ENCODE measurements around the gene TTLL10. TPM values are rescaled to one million over a fixed set of nuclear protein-coding genes. Genes with fewer than 3 reads are reported as not detected.

Gene TTLL10
- total RNA-seq, 2 experiments from 2014 or later = not detected

DNA sequence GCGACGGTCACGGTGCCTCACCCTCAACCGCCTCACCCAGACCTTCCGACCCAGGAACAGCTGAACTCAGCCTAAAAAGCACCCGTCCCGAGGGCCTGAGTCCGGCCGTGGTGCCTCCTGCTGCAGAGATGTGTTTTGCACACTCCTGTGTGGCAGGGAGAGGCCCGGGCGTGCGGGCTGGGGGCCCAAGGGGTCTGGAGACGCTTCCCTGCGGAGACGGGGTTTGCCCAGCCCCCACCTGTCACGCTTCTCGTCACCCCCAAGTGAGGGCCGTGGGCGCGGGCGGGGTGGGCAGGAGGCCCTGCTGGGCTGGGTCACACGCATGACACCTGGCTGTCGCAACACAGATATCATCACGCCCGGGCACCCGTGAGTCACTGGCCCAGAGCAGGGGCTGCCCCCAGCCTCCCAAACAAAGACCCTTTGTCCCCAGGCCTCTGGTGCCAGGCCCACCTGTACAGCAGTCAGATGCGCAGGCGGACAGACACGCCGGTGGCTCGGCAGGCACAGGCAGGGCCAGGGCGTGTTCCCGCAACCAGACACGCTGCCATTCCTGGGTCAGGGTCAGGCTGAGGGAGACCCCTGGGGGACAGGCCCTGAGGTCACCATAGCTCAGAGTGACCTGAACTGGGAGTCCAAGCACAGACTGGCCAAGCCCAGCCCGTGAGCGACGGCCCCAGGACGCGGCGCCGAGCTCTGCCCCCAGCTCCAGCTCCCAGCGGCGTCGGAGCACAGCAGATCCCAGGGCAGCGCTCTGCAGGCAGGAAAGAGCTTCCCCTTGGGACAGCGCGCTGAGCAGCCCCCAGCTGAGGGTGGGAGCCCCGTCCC lies 64.4 kb downstream of the TTLL10 start:
- H3K4me1 Mint-ChIP-seq (ENCODE audit: low read depth) = peaks cover 14% of the 10 kb centered on the region
- H3K9me3 Mint-ChIP-seq = no peaks in the 10 kb centered on the region
- H3K27ac Mint-ChIP-seq = no peak overlapping the region
- H3K27me3 Mint-ChIP-seq = no peaks in the 10 kb centered on the region
- POLR2A ChIA-PET = interaction anchor here (1.6 kb wide), 1 partner anchor 13 kb away, joined by 3 read pairs; no protein-coding TSS in a partner anchor
- peaks cover 12% of the 10 kb centered on the region for H3K36me3 Mint-ChIP-seq (ENCODE audit: low read depth)
- DNase-seq (peak; percentile 30), ATAC-seq (no peak)
- no peak overlapping the region for H3K4me3 Mint-ChIP-seq
- no peak for TF ChIP-seq CTCF (IDR thresholded peaks at IDR 0.05)
- intact Hi-C loops (cut with micrococcal nuclease) = no loop called here
- CTCF ChIA-PET = interaction anchor here (1.0 kb wide), 2 partner anchors 13 to 116 kb away, joined by 3 read pairs; no protein-coding TSS in a partner anchor

- CTCF ChIA-PET = interaction anchor here (1.0 kb wide), 1 partner anchor 12 kb away, joined by 3 read pairs; no protein-coding TSS in a partner anchor
These were observed 65.1 kb downstream of the TTLL10 start for GRCh38 chr1:1238702-1239178.

DNA sequence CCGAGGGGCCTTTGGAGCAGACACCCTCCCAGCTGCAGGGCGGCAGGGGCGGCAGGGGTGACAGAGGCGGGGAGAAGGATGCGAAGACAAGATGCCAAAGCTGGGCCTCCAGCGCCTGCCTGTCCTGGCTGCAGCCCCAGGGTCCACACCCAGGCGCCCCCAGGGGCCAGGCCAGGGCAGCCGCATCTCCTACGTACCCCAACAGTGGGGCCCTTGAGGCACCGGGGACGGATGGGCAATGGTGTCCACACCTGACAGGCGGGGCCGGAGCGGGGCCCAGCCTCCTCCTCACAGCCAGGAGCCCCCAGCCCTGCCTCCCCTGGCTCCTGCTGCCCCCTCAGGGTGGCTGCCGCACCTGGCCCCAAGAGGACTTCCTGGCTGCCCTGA lies 65.5 kb downstream of the TTLL10 start:
- H3K4me3 Mint-ChIP-seq = no peak overlapping the region
- H3K27me3 Mint-ChIP-seq = no peaks in the 10 kb centered on the region
- intact Hi-C loops (cut with micrococcal nuclease) = no loop called here
- TF ChIP-seq CTCF (IDR thresholded peaks at IDR 0.05) = no peak
- H3K9me3 Mint-ChIP-seq = no peaks in the 10 kb centered on the region
- peaks cover 5% of the 10 kb centered on the region for H3K4me1 Mint-ChIP-seq (ENCODE audit: low read depth)
- ATAC-seq = no peak
- peaks cover 3% of the 10 kb centered on the region for H3K36me3 Mint-ChIP-seq (ENCODE audit: low read depth)
- CTCF ChIA-PET = interaction anchor here (2.1 kb wide), 1 partner anchor 117 kb away, joined by 6 read pairs; no protein-coding TSS in a partner anchor
- POLR2A ChIA-PET = interaction anchor here (0.6 to 1.6 kb wide), 3 partner anchors 9 to 136 kb away, joined by 3 to 4 read pairs (median 3); partner anchors contain the start of gene AURKAIP1
- H3K27ac Mint-ChIP-seq = no peak overlapping the region
- DNase-seq = no peak

More at GRCh38 chr1:1238702-1239178, 65.1 kb downstream of the TTLL10 start:
- no peak overlapping the region for H3K27ac Mint-ChIP-seq
- intact Hi-C loops (cut with micrococcal nuclease) = no loop called here
- POLR2A ChIA-PET = interaction anchor here (0.6 to 1.6 kb wide), 2 partner anchors 9 to 12 kb away, joined by 3 read pairs; no protein-coding TSS in a partner anchor
- peaks cover 10% of the 10 kb centered on the region for H3K4me1 Mint-ChIP-seq (ENCODE audit: low read depth)
- ATAC-seq = no peak
- no peak for DNase-seq
- TF ChIP-seq CTCF (IDR thresholded peaks at IDR 0.05) = no peak
- peaks cover 8% of the 10 kb centered on the region for H3K36me3 Mint-ChIP-seq (ENCODE audit: low read depth)
- no peak overlapping the region for H3K4me3 Mint-ChIP-seq
- no peaks in the 10 kb centered on the region for H3K9me3 Mint-ChIP-seq
- H3K27me3 Mint-ChIP-seq = no peaks in the 10 kb centered on the region

- POLR2A ChIA-PET = interaction anchor here (0.6 to 1.6 kb wide), 3 partner anchors 10 to 135 kb away, joined by 3 to 4 read pairs (median 3); partner anchors contain the start of gene AURKAIP1
- CTCF ChIA-PET = interaction anchor here (2.1 kb wide), 1 partner anchor 117 kb away, joined by 6 read pairs; no protein-coding TSS in a partner anchor
- ATAC-seq (no peak), DNase-seq (no peak)
- no peak overlapping the region for H3K4me3 Mint-ChIP-seq
- H3K9me3 Mint-ChIP-seq = no peaks in the 10 kb centered on the region
- H3K4me1 Mint-ChIP-seq (ENCODE audit: low read depth) = no peaks in the 10 kb centered on the region
- no peak for TF ChIP-seq CTCF (IDR thresholded peaks at IDR 0.05)
- H3K36me3 Mint-ChIP-seq (ENCODE audit: low read depth) = no peaks in the 10 kb centered on the region
- no peaks in the 10 kb centered on the region for H3K27me3 Mint-ChIP-seq
- intact Hi-C loops (cut with micrococcal nuclease) = no loop called here
- H3K27ac Mint-ChIP-seq = no peak overlapping the region
These were observed 66.1 kb downstream of the TTLL10 start for GRCh38 chr1:1239614-1240347.

All from activated CD8-positive, alpha-beta T cell treated with anti-CD3 and anti-CD28 coated beads for 36 hours (primary cell).